ENCODE data around the gene GRK3. TPM values are rescaled to one million over a fixed set of nuclear protein-coding genes. Genes with fewer than 3 reads are reported as not detected.
A peak's percentile ranks its signal among the peaks of the same experiment; 100 is the strongest.

Gene GRK3
- total RNA-seq, 1 donor from 2014 or later = 26.0 TPM

- DNase-seq (ENCODE audit: low spot score, unreplicated experiment) = no peak
- peaks cover 3% of the 10 kb centered on the region for H3K9me3 Mint-ChIP-seq (ENCODE audit: low read depth)
- no peaks in the 10 kb centered on the region for H3K27me3 Mint-ChIP-seq
- peak overlapping the region; percentile 11 for H3K27ac Mint-ChIP-seq
- no peaks in the 10 kb centered on the region for H3K36me3 Mint-ChIP-seq (ENCODE audit: insufficient read depth)
- H3K4me3 Mint-ChIP-seq (ENCODE audit: low read depth) = no peak overlapping the region
- TF ChIP-seq CTCF (IDR thresholded peaks at IDR 0.05; ENCODE audit: unreplicated experiment) = no peak
- peaks cover 6% of the 10 kb centered on the region for H3K4me1 Mint-ChIP-seq (ENCODE audit: low read depth)
Measured at GRCh38 chr22:25760848-25761595, 196.5 kb downstream of the GRK3 start.

- TF ChIP-seq CTCF (IDR thresholded peaks at IDR 0.05; ENCODE audit: unreplicated experiment) = no peak
- peaks cover 13% of the 10 kb centered on the region for H3K9me3 Mint-ChIP-seq (ENCODE audit: low read depth)
- no peak for DNase-seq (ENCODE audit: low spot score, unreplicated experiment)
- peaks cover 7% of the 10 kb centered on the region for H3K27me3 Mint-ChIP-seq
- no peak overlapping the region for H3K4me3 Mint-ChIP-seq (ENCODE audit: low read depth)
- no peak overlapping the region for H3K27ac Mint-ChIP-seq
- H3K4me1 Mint-ChIP-seq (ENCODE audit: low read depth) = peaks cover 6% of the 10 kb centered on the region
- peaks cover 3% of the 10 kb centered on the region for H3K36me3 Mint-ChIP-seq (ENCODE audit: insufficient read depth)
Measured at GRCh38 chr22:25762147-25762546, 197.7 kb downstream of the GRK3 start.

- TF ChIP-seq CTCF (IDR thresholded peaks at IDR 0.05; ENCODE audit: unreplicated experiment) = no peak
- Mint-ChIP-seq H3K4me3 (ENCODE audit: low read depth) (no peak overlapping the region), H3K27me3 (peaks cover 7% of the 10 kb centered on the region), H3K4me1 (ENCODE audit: low read depth) (peaks cover 6% of the 10 kb centered on the region), H3K27ac (no peak overlapping the region), H3K9me3 (ENCODE audit: low read depth) (peaks cover 13% of the 10 kb centered on the region), H3K36me3 (ENCODE audit: insufficient read depth) (peaks cover 3% of the 10 kb centered on the region)
- DNase-seq (ENCODE audit: low spot score, unreplicated experiment) = no peak
Measured at GRCh38 chr22:25763239-25763777, 198.8 kb downstream of the GRK3 start.

- no peak for TF ChIP-seq CTCF (IDR thresholded peaks at IDR 0.05; ENCODE audit: unreplicated experiment)
- H3K27ac Mint-ChIP-seq = no peak overlapping the region
- H3K9me3 Mint-ChIP-seq (ENCODE audit: low read depth) = peaks cover 13% of the 10 kb centered on the region
- peaks cover 6% of the 10 kb centered on the region for H3K4me1 Mint-ChIP-seq (ENCODE audit: low read depth)
- no peak overlapping the region for H3K4me3 Mint-ChIP-seq (ENCODE audit: low read depth)
- peaks cover 14% of the 10 kb centered on the region for H3K27me3 Mint-ChIP-seq
- peaks cover 3% of the 10 kb centered on the region for H3K36me3 Mint-ChIP-seq (ENCODE audit: insufficient read depth)
- DNase-seq (ENCODE audit: low spot score, unreplicated experiment) = no peak
Measured at GRCh38 chr22:25764270-25765015, 200.0 kb downstream of the GRK3 start.

GRCh38 chr22:25765016-25765367, 200.5 kb downstream of the GRK3 start:
- DNase-seq (ENCODE audit: low spot score, unreplicated experiment) = no peak
- Mint-ChIP-seq H3K4me1 (ENCODE audit: low read depth) (peaks cover 6% of the 10 kb centered on the region), H3K9me3 (ENCODE audit: low read depth) (peaks cover 13% of the 10 kb centered on the region), H3K27me3 (peaks cover 20% of the 10 kb centered on the region), H3K27ac (no peak overlapping the region), H3K36me3 (ENCODE audit: insufficient read depth) (peaks cover 3% of the 10 kb centered on the region), H3K4me3 (ENCODE audit: low read depth) (no peak overlapping the region)
- no peak for TF ChIP-seq CTCF (IDR thresholded peaks at IDR 0.05; ENCODE audit: unreplicated experiment)

All from progenitor cell of endocrine pancreas (in vitro differentiated cells).